Cerebellar cortex (tissue), 1 donor: ENCODE data around the gene LLGL2.

ENCODE experiments used
- DNase-seq: peaks from one replicate; pipeline ENCODE4 v3.0.0-alpha.2; 2015; ENCODE audit warnings: low spot score

The LLGL2 gene

GRCh38 chr17:75521951-75522727, 3.4 kb upstream of the LLGL2 start:
- DNase-seq, result no peak

- DNase-seq, result no peak
These were observed 1.9 kb upstream of the LLGL2 start for GRCh38 chr17:75523647-75524046.

DNA sequence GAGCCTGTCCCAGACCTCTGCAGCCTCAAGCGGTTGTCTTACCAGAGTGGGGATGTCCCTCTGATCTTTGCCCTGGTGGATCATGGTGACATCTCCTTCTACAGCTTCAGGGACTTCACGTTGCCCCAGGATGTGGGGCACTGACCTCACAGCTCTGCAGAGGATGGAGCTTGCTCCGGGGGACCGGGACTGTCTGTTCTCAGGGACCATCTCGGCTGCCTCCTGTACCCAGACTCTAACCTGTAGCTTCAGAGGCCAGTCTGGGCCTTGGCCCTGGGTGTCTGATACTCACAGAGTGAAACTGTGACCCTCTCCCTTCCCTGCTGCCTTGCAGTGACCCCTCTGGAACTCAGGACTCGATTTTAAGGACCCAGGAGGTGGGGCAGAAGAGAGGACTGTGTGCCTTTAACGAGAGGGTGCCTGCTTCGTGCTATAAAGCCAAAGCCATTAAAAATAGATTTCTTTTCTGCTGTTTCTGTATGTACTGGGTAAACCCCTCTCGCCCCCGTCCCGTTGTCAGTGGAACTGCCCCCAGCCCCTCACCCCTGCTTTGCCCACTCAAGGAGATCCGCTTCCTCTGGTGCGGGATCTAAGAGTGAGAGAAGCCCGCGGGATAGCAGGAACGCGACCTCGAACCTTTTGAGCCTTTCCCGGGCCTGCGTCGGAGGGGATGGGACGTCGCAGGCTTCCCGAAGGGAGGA, 1.1 kb upstream of the LLGL2 start:
- no peak for DNase-seq

GRCh38 chr17:75525806-75526554, 483 bp downstream of the LLGL2 start:
- no peak for DNase-seq

- DNase-seq, result no peak
These were observed 1.2 kb downstream of the LLGL2 start for GRCh38 chr17:75526555-75527270.

- DNase-seq, result no peak
These were observed 5.6 kb downstream of the LLGL2 start for GRCh38 chr17:75530837-75531720.

DNA sequence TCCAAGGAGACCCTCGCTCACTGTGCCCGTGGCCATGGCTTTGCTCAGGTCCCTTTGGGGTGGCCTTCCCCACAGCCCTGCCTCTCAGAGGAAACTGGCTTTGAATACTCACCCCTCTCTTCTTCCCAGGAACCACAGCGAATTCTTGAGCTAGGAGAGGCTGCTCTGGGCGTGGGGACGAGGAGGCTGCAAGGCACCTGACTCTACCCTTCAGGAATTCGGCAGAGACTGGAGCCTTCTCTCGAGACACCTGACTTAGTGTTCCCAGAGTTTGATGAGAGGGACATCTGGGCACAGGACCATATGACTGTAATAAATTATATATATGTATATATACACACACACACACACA, 6.2 kb downstream of the LLGL2 start:
- DNase-seq, result no peak

DNA sequence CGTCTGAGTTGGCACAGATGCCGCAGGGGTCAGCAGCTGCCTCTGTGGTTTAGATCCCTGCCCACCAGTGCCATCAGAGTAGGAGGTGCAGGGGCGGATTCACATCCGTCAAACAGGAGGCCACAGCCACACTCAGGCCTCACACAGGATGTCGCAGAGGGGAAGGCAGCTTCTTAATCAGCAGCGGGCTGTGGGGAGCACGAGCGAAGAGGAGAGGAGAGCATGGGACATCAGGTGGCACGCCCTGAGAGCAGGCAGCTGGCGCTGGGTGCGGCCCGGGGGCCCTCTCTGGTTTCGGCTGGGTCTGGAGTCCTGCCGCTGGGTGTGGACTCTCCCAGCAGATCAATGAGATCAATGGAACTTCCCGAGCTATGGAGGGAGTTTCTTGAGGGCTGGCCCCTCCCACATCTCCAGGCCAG, 9.6 kb downstream of the LLGL2 start:
- no peak for DNase-seq

DNA sequence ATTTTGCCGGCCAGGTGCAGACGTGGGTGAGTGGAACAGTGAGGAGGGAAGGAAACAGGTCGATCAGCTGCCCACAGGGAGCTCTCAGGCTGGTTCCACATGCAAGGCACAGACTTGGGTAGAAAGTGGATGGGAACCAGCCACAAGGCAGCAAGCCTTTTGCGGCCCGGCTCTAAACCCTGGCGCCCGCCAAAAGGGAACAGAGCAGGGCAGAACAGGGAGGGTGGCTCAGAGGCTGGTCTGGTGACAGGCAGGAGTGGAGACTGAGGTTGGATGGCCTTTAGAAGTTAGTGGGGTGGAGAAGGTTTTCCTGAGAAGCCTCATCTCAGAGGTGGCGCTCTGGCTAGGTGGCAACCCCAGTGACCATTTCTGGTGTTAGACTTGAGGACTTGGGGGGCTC, 10.4 kb downstream of the LLGL2 start:
- no peak for DNase-seq

- DNase-seq, result no peak
These were observed 10.9 kb downstream of the LLGL2 start for GRCh38 chr17:75536366-75536765.

DNA sequence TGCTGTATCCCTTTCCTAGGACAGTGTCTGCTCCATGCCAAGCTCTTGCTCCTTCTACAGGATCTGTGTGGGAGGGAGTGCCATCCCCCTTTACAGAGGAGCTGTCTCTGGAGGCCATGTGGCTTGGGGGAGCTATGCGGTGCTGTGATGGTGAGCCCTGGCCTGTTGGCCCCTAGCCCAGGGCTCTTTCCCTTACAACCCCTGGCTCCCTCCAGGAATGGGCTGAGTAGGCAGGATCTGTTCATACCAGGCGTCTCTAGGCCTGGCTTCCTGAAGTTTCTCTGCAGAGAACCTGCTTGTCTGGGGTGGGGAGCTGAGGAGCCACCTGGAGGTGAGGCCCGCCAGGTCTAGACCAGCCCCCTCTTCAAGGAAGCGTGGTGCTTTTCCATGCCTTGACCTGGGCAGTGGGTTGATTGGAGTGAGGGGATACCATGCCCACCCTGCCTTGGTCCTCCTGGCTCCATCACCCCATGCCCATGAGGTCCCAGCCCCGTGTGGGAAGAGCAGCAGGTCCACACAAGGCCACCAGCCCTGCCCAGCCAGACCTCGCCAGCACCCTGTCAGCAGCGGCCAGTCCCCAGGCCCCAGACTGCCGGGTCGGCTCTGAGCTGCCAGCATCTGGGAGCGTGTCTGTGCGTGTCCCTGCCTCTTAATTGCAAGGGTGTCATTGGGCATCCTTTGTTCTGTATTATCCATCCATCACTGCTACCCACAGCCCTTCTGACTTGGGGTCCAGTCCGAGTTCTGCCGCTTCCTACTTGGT, 14.7 kb downstream of the LLGL2 start:
- DNase-seq, result no peak

GRCh38 chr17:75540923-75541503, 15.5 kb downstream of the LLGL2 start:
- DNase-seq, result no peak

GRCh38 chr17:75542229-75542628, 16.7 kb downstream of the LLGL2 start:
- DNase-seq, result no peak

DNA sequence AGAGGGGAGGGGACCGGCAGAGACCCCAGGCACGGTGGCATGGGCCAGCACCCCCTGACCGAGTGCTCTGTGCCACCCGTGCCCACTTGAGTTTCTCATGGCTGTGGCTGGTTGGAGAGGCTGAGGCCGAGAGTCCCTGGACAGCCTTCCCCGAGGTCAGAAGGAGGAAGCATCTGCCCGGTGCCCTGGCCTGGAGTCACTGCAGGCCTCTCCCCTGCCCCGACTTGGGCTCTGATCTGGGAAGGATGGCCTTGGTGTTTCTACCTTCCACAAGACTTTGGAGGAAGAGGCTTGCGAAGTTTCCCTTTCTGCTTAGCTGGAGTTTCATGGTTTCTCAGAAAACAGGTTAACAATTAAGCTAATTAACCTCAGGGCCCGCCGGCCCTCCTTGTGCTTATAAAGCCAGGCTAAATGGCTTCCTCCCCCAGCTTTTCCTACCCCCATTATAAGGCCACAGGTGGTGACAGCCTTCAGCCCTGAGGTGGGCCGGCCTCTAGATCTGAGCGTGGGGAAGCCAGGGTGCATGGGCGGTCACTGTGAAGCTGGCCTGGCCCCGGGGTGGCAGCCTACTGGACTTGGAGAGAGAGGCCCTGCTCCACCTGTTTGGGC, 17.3 kb downstream of the LLGL2 start:
- no peak for DNase-seq

DNA sequence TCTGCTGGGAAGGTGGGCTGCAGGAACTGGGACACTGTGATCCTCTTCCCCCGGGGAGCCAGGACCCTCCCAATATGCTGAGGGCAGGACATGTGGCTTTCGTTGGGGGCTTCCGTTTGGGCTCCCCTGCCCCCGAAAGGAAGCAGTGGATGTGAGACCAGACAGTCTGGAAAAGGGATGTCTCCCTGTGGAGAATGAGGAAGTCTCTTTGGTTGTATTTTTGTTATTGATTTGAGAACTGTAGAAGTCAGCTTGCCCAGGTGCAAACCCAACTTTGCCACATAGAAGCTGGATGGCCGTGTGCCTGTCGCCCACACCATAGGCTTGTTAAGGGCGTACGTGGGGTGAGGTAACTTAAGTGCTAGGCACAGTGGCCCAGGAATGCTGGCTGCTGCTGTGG, 18.8 kb downstream of the LLGL2 start:
- DNase-seq, result no peak

- DNase-seq, result no peak
These were observed 20.7 kb downstream of the LLGL2 start for GRCh38 chr17:75546181-75546580.

DNA sequence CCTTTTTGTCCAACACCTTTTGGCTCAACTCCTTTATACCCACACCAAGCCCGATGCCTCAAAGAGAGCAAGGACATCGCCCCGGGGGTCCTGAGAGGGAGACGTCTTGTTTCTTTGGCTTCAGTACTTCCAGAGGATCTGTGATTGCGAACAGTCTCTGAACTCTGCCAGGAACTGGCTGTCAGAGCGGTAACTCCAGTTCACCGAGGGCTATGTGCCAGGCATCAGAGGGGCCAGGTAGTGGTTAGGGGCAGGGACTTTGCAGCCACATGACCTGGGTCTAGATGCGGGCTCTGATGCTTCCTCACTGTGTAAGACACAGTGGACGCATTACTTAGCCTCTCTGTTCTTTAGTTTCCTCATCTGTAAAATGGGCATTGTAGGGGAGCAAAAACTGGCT, 21.6 kb downstream of the LLGL2 start:
- no peak for DNase-seq

DNA sequence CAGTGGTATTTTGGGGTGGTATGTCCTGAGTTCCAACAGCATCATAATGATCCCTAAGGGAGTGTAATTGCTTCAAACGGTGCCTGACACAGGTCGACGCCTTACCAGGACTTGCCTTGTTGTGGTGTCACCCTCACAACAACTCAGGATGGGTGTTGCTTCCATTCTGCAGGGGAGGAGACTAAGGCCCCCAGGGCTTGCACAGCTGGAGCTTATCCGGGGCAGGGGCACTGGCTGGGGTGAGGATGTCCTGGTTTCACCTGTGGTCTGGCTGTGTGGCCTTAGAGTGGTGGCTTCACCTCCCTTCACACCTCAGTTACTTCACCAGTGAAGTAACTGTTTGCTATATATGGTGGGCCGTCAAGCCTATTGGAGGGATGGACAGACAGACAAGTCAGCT, 23.3 kb downstream of the LLGL2 start:
- no peak for DNase-seq

DNA sequence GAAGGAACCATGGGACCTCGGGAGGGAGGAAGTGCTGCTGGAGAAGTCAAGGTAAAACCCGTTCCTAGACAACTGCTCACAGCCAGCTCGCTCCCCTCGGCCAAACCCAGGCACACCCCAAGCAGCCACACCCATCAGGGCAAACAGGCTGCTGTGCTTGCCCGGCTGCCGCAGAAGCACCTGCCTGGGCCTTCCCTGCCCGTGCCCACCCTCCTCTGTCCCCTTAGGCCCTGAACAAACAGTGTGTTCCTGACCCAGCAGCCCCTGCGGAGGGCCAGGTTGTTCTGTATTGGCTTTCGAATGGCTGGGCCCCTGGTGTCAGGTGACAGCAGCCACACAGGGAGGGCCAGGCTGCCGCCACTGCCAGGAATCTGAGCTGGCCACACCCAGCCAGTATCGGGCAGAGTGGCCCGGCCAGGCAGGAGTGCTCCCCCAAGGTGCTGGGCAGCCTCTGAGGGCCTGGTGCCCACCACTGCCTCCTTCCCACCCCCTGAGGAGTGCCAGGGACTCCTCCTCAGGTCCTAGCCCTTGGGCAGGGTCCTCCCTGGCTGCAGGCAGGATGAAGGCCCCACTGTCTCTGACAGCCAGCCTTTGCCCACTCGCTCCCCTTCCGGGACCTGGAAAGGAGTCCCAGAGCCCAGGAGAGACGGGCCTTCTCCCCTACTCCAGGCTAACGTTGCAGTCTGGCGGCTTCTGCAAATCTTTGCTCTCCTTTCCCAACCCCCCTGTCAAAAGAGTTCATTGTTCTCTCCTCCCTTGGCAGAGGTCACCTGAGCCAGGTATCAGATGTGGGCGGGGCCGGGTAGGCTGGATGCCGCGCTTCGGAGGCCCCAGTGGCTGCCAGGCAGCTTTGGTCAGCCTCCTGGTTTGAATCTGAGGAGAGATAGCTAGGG, 24.0 kb downstream of the LLGL2 start:
- DNase-seq, result no peak
